IMR-90 (cell line): ENCODE data around the gene RAI1. TPM values are rescaled to one million over a fixed set of nuclear protein-coding genes. Genes with fewer than 3 reads are reported as not detected.

Experiments used
- ATAC-seq: fragments of 200-7000 bp; cut with Tn5 transposase; 2 replicates; pipeline ENCODE4 v1.9.1; 2020; ENCODE audit warnings: low read depth, mild to moderate bottlenecking, moderate library complexity
- BruUV-seq: library from RNA; stranded (reverse); fragments of 400-500 nt; replicated peaks from 2 replicates; lab custom pipeline; 2021; lab: Mats Ljungman, UMichigan
- CTCF ChIA-PET: fragments of 300-600 bp; formaldehyde crosslinking; extraction: SDS; loops from one replicate; lab custom pipeline; 2021; ENCODE audit warnings: antibody characterized with exemption; lab: Yijun Ruan, JAX
- POLR2A ChIA-PET: fragments of 300-600 bp; sonication (Branson Sonifier 250); formaldehyde crosslinking; loops from one replicate; lab custom pipeline; 2022; ENCODE audit warnings: antibody characterized with exemption; ENCODE audit not compliant: unreplicated experiment; lab: Charles Lee
- DNase-seq: peaks from one replicate; pipeline ENCODE4 v3.0.0; 2013
- H2AFZ ChIP-seq: replicated peaks from 2 replicates; pipeline ENCODE3; 2013; ENCODE audit warnings: low read length, mild to moderate bottlenecking; ENCODE audit not compliant: poor library complexity
- H2AK5ac ChIP-seq: 2 replicates; pipeline ENCODE4 v1.6.1; 2013; ENCODE audit warnings: low read depth, low read length, inconsistent platforms
- H2AK9ac ChIP-seq: replicated peaks from 2 replicates; pipeline ENCODE3; 2013; ENCODE audit warnings: mild to moderate bottlenecking, low read depth, low read length, moderate library complexity; ENCODE audit not compliant: poor library complexity
- H2BK120ac ChIP-seq: 2 replicates; pipeline ENCODE4 v1.6.1; 2013; ENCODE audit warnings: low read depth, low read length, inconsistent platforms
- H2BK15ac ChIP-seq: 3 replicates; pipeline ENCODE4 v1.6.1; 2013; ENCODE audit warnings: low read depth, low read length, inconsistent platforms
- H2BK20ac ChIP-seq: 2 replicates; pipeline ENCODE4 v1.6.1; 2013; ENCODE audit warnings: low read depth, mild to moderate bottlenecking, inconsistent platforms, low read length, moderate library complexity
- H2BK5ac ChIP-seq: 2 replicates; pipeline ENCODE4 v1.6.1; 2013; ENCODE audit warnings: mild to moderate bottlenecking, low read depth, low read length, inconsistent platforms; ENCODE audit not compliant: poor library complexity, severe bottlenecking
- H3K14ac ChIP-seq: replicated peaks from 2 replicates; pipeline ENCODE4 v1.6.1; 2013; ENCODE audit warnings: low read depth, low read length, inconsistent platforms
- H3K18ac ChIP-seq: 2 replicates; pipeline ENCODE4 v1.6.1; 2013; ENCODE audit warnings: low read depth, low read length, control low read depth
- H3K23ac ChIP-seq: 2 replicates; pipeline ENCODE4 v1.6.1; 2013; ENCODE audit warnings: low read depth, low read length, inconsistent platforms
- H3K27ac ChIP-seq: 2 replicates; pipeline ENCODE4 v1.5.1; 2013; ENCODE audit warnings: mild to moderate bottlenecking, control low read depth, low read length; ENCODE audit not compliant: insufficient read depth
- H3K27me3 ChIP-seq: 2 replicates; pipeline ENCODE4 v1.6.1; 2013; ENCODE audit warnings: low read length; ENCODE audit not compliant: control insufficient read depth, insufficient read depth
- H3K36me3 ChIP-seq: 2 replicates; pipeline ENCODE4 v1.6.1; 2013; ENCODE audit warnings: low read length, mixed read lengths; ENCODE audit not compliant: control insufficient read depth, insufficient read depth
- H3K4ac ChIP-seq: 2 replicates; pipeline ENCODE4 v1.6.1; 2013; ENCODE audit warnings: low read depth, low read length, inconsistent platforms
- H3K4me1 ChIP-seq: 2 replicates; pipeline ENCODE4 v1.6.1; 2013; ENCODE audit warnings: low read length, mixed read lengths; ENCODE audit not compliant: control insufficient read depth, insufficient read depth
- H3K4me2 ChIP-seq: 2 replicates; pipeline ENCODE4 v1.6.1; 2013; ENCODE audit warnings: low read depth, mild to moderate bottlenecking, control low read depth, low read length, moderate library complexity
- H3K4me3 ChIP-seq: 2 replicates; pipeline ENCODE4 v1.5.1; 2013; ENCODE audit warnings: low read depth, mild to moderate bottlenecking, control low read depth, low read length, moderate library complexity; ENCODE audit not compliant: insufficient read depth
- H3K56ac ChIP-seq: 2 replicates; pipeline ENCODE4 v1.6.1; 2013; ENCODE audit warnings: low read length, inconsistent platforms; ENCODE audit not compliant: insufficient read depth; ENCODE audit errors: extremely low read depth
- H3K79me1 ChIP-seq, 2 experiments: 2 replicates each; pipeline ENCODE4 v1.6.1; 2013; ENCODE audit warnings: low read length in 2 of 2, inconsistent platforms in 1 of 2, low read depth in 1 of 2
- H3K9ac ChIP-seq: 2 replicates; pipeline ENCODE4 v1.6.1; 2013; ENCODE audit warnings: low read depth, low read length, control low read depth
- H3K9me1 ChIP-seq: 2 replicates; pipeline ENCODE4 v1.6.1; 2013; ENCODE audit warnings: low read length, inconsistent platforms; ENCODE audit not compliant: insufficient read depth
- H3K9me3 ChIP-seq: 2 replicates; pipeline ENCODE4 v1.6.1; 2013; ENCODE audit warnings: low read length; ENCODE audit not compliant: control insufficient read depth, insufficient read depth
- H4K20me1 ChIP-seq: 2 replicates; pipeline ENCODE4 v1.6.1; 2013; ENCODE audit warnings: low read length, inconsistent platforms; ENCODE audit not compliant: insufficient read depth
- H4K5ac ChIP-seq: 2 replicates; pipeline ENCODE4 v1.6.1; 2013; ENCODE audit warnings: mild to moderate bottlenecking, low read depth, low read length, control low read depth
- H4K8ac ChIP-seq, 2 experiments: 2 replicates each; pipeline ENCODE4 v1.6.1; 2013; ENCODE audit warnings: low read depth in 2 of 2, low read length in 2 of 2, control low read depth in 1 of 2, inconsistent platforms in 1 of 2
- H4K91ac ChIP-seq: 2 replicates; pipeline ENCODE4 v1.6.1; 2013; ENCODE audit warnings: low read depth, low read length, inconsistent platforms; ENCODE audit not compliant: insufficient read depth
- CEBPB ChIP-seq: IDR thresholded peaks from 2 replicates; pipeline ENCODE4 v1.6.1; 2012; ENCODE audit warnings: low read depth, low read length, improper control_type of control experiment
- FOS ChIP-seq: fragments of 150-350 bp; IDR thresholded peaks from 2 replicates; pipeline ENCODE4 v1.6.1; 2016; ENCODE audit warnings: low read depth, low read length
- MXI1 ChIP-seq: IDR thresholded peaks from 2 replicates; pipeline ENCODE4 v1.6.1; 2012; ENCODE audit warnings: low read depth, mild to moderate bottlenecking, low read length, moderate library complexity, borderline replicate concordance
- SMC3 ChIP-seq: fragments of 150-350 bp; IDR thresholded peaks from 2 replicates; pipeline ENCODE4 v1.6.1; 2016; ENCODE audit warnings: low read depth, mild to moderate bottlenecking, antibody characterized with exemption, low read length, moderate library complexity
- WGBS, 2 experiments: methylation state at CpG; one replicate each; pipeline versions ENCODE4 v1.1.5 to v1.1.7; 2013; ENCODE audit warnings: missing lambda C conversion rate in 2 of 2; ENCODE audit not compliant: insufficient read length in 1 of 2; ENCODE audit errors: extremely low coverage in 2 of 2; 5-methylcytosine and 5-hydroxymethylcytosine counted together
- dilution Hi-C: fragments of 300-500 bp; cut with HindIII; formaldehyde crosslinking; loops from one replicate; pipeline ENCODE4 v1.14.3; 2018; ENCODE audit warnings: low sequenced_read_pairs; ENCODE audit not compliant: unreplicated experiment
- in situ Hi-C: fragments of 300-500 bp; cut with MboI; formaldehyde crosslinking; loops from 3 replicates; pipeline ENCODE4 v1.14.3; 2019; ENCODE audit warnings: low sequenced_read_pairs, inconsistent platforms, mixed read lengths
- intact Hi-C: fragments of 100-400 bp; cut with micrococcal nuclease; formaldehyde crosslinking; loops from 2 replicates; pipeline ENCODE4 v1.10.0; 2022
- polyA plus RNA-seq, 3 experiments: library from polyadenylated mRNA; depleted of rRNA; stranded (reverse); fragments of >200 nt; gene quantifications; 2 replicates each; pipeline ENCODE4 v1.2.3, GENCODE V29; 2012; ENCODE audit warnings: low replicate concordance in 1 of 3
- total RNA-seq: library from RNA; depleted of rRNA; stranded (reverse); fragments of >200 nt; gene quantifications from 2 replicates; pipeline ENCODE4 v1.2.3, GENCODE V29; 2012

The RAI1 gene
- total and polyA plus RNA-seq, 2 of the 4 experiments (the other 2 are of a cell fraction), result 1.8 to 10.5 TPM

GRCh38 chr17:17675925-17676534, 5.2 kb upstream of the RAI1 start:
- H4K5ac ChIP-seq, result no peak overlapping the region
- no peak overlapping the region for H2BK120ac ChIP-seq
- H4K20me1 ChIP-seq, result peaks cover 10% of the 10 kb centered on the region; the same call in 1 of the 2 replicates
- H3K36me3 ChIP-seq, result no peaks in the 10 kb centered on the region
- H3K18ac ChIP-seq, result no peak overlapping the region
- intact Hi-C loops (no loop called here), dilution Hi-C loops (no loop called here), in situ Hi-C loops (loop anchor here (5.0 kb wide), 1 partner anchor 181 kb away; no protein-coding TSS in a partner anchor)
- no peak overlapping the region for H3K23ac ChIP-seq
- H2BK5ac ChIP-seq, result no peak overlapping the region
- no peaks in the 10 kb centered on the region for H3K79me1 ChIP-seq
- peak; percentile 52; the same call in 1 of the 2 replicates for ATAC-seq
- no peak overlapping the region for H4K91ac ChIP-seq
- H3K56ac ChIP-seq, result no peak overlapping the region
- H3K9me1 ChIP-seq, result no peaks in the 10 kb centered on the region
- no peak overlapping the region for H3K14ac ChIP-seq
- TF ChIP-seq CEBPB, result peak; percentile 40; the same call in 1 of the 2 replicates
- no peak for TF ChIP-seq SMC3
- TF ChIP-seq MXI1, result no peak
- TF ChIP-seq FOS, result no peak
- no peak overlapping the region for H3K4me3 ChIP-seq
- H3K4me2 ChIP-seq, result 0 out of 2 replicates have a peak overlapping the region, but pooled peaks have one; percentile 15
- H3K9ac ChIP-seq, result no peak overlapping the region
- ChIA-PET CTCF (no interaction called here), POLR2A (interaction anchor here (0.6 kb wide), 1 partner anchor 161 kb away, joined by 3 read pairs; the partner anchor contains the start of gene SREBF1)
- peak; percentile 52 for DNase-seq
- H4K8ac ChIP-seq, result no peak overlapping the region
- no CpG with 5 or more reads among the region's 11 CpGs for WGBS, 2 experiments
- peak overlapping the region; percentile 29 for H2AFZ ChIP-seq
- H2BK20ac ChIP-seq, result no peak overlapping the region
- H3K9me3 ChIP-seq, result no peaks in the 10 kb centered on the region
- H3K4ac ChIP-seq, result no peak overlapping the region
- peaks cover 4% of the 10 kb centered on the region for H3K27me3 ChIP-seq
- H3K4me1 ChIP-seq, result peaks cover 4% of the 10 kb centered on the region; the same call in 1 of the 2 replicates
- no peak overlapping the region for H3K27ac ChIP-seq
- H2BK15ac ChIP-seq, result no peak overlapping the region
- BruUV-seq, result no TSS peak
- no peak overlapping the region for H2AK9ac ChIP-seq
- 0 out of 2 replicates have a peak overlapping the region, but pooled peaks have one; percentile 22 for H2AK5ac ChIP-seq
